Measurements from ENCODE around the gene MAIP1.

GRCh38 chr2:199966405-199966804 is 11.0 kb downstream of the MAIP1 start:
- TF ChIP-seq CTCF (IDR thresholded peaks at IDR 0.05) = no peak
- no peak for TF ChIP-seq POLR2A (IDR thresholded peaks at IDR 0.05)
